Measurements from ENCODE around the gene UGT3A2.

Gene UGT3A2

DNA sequence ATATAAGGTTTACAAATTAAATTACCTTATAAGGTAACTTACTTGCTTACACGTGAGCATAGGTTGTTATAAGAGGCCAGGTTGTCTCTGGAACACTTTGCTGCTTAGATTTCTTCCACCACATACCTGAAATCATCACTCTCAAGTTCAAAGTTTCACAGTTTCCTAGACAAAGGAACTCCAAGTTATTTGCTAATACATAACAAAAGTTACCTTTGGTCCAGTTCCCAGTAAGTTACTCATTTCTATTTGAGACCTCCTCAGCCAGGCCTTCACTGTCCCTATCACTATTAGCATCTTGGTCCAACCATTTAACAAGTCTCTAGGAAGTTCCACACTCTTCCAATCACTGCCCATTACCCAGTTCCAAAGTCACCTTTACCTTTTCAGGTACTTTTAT, 57.0 kb downstream of the UGT3A2 start:
- peaks cover 0 to 7% of the 10 kb centered on the region in 2 donors for H3K4me1 ChIP-seq (ENCODE audit: control insufficient read depth in 1 of 2, insufficient read depth in 2 of 2, low read length in 2 of 2)
- H3K4me3 ChIP-seq (ENCODE audit: low read depth in 1 of 2, low read length in 2 of 2) = no peak overlapping the region
- H3K27me3 ChIP-seq (ENCODE audit: control insufficient read depth in 1 of 2, insufficient read depth in 2 of 2, low read length in 2 of 2) = no peaks in the 10 kb centered on the region
- H3K9ac ChIP-seq (ENCODE audit: low read depth in 1 of 2, low read length in 2 of 2) = no peak overlapping the region
- H3K9me3 ChIP-seq (ENCODE audit: control insufficient read depth in 1 of 2, low read length in 2 of 2) = peaks cover 18 to 34% of the 10 kb centered on the region in 2 donors
- no peak overlapping the region for H3K27ac ChIP-seq (ENCODE audit: low read depth, low read length)
- no peaks in the 10 kb centered on the region for H3K36me3 ChIP-seq (ENCODE audit: control insufficient read depth in 1 of 2, insufficient read depth in 2 of 2, low read length in 2 of 2)

DNA sequence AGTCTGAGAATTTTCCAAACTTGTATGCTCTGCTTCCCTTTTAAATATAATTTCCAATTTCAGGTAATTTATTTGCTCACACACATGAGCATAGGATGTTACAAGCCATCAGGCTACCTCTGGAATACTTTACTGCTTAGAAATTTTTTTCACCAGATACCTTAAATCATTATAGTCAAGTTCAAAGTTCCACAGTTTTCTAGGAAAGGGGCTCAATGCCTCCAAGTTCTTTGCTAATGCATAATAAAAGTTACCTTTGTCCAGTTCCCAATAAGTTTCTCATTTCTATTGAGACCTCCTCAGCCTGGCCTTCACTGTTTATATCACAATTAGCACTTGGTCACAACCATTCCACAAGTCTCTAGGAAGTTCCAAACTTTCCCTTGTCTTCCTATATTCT, 59.3 kb downstream of the UGT3A2 start:
- Histone ChIP-seq H3K27ac (ENCODE audit: low read depth, low read length) (no peak overlapping the region), H3K4me3 (ENCODE audit: low read depth in 1 of 2, low read length in 2 of 2) (no peak overlapping the region), H3K27me3 (ENCODE audit: control insufficient read depth in 1 of 2, insufficient read depth in 2 of 2, low read length in 2 of 2) (no peaks in the 10 kb centered on the region), H3K36me3 (ENCODE audit: control insufficient read depth in 1 of 2, insufficient read depth in 2 of 2, low read length in 2 of 2) (no peaks in the 10 kb centered on the region), H3K4me1 (ENCODE audit: control insufficient read depth in 1 of 2, insufficient read depth in 2 of 2, low read length in 2 of 2) (peaks cover 0 to 7% of the 10 kb centered on the region in 2 donors), H3K9ac (ENCODE audit: low read depth in 1 of 2, low read length in 2 of 2) (no peak overlapping the region), H3K9me3 (ENCODE audit: control insufficient read depth in 1 of 2, low read length in 2 of 2) (peaks cover 10 to 20% of the 10 kb centered on the region in 2 donors)

DNA sequence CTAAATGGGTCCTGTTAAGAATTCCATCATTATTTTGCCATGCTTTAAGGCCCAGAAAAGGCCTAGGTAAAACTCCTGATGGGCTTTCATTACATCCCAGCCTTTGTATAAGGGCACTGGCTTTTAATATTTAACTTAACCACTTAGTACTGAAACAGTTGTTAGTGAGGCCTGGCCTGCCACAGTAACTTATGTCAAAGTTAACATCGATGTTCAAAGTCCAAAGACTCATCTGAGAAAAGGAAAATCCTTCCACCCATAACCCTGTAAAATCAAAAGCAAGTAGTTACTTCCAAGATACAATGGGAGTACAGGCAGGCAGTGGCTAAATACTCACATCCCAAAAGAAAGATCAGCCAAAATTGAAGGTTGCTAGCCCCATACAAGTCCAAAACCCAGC, 60.5 kb downstream of the UGT3A2 start:
- Histone ChIP-seq H3K36me3 (ENCODE audit: control insufficient read depth in 1 of 2, insufficient read depth in 2 of 2, low read length in 2 of 2) (no peaks in the 10 kb centered on the region), H3K27ac (ENCODE audit: low read depth, low read length) (no peak overlapping the region), H3K9ac (ENCODE audit: low read depth in 1 of 2, low read length in 2 of 2) (no peak overlapping the region), H3K4me3 (ENCODE audit: low read depth in 1 of 2, low read length in 2 of 2) (no peak overlapping the region), H3K27me3 (ENCODE audit: control insufficient read depth in 1 of 2, insufficient read depth in 2 of 2, low read length in 2 of 2) (no peaks in the 10 kb centered on the region), H3K9me3 (ENCODE audit: control insufficient read depth in 1 of 2, low read length in 2 of 2) (peaks cover 10 to 19% of the 10 kb centered on the region in 2 donors), H3K4me1 (ENCODE audit: control insufficient read depth in 1 of 2, insufficient read depth in 2 of 2, low read length in 2 of 2) (peaks cover 0 to 7% of the 10 kb centered on the region in 2 donors)

DNA sequence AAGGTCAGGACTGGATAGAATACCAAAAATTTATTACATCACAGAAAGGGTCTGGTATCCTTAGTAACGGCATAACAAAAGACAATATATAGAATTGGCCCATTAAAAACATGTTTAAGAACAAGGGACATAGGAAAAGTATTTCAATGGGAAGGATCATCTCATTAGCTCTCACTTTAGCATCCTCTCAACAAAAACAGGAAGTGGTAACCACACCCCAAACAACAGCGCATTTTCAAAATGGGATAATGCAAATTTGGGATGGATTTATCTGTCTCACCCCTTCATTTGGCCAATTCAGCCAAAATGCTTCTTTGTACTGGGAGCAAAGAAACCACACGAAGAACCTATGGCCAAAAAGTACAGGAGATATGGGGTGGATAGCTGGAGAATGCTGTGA, 65.7 kb downstream of the UGT3A2 start:
- H3K9me3 ChIP-seq (ENCODE audit: control insufficient read depth in 1 of 2, low read length in 2 of 2) = no peaks in the 10 kb centered on the region
- H3K36me3 ChIP-seq (ENCODE audit: control insufficient read depth in 1 of 2, insufficient read depth in 2 of 2, low read length in 2 of 2) = no peaks in the 10 kb centered on the region
- no peak overlapping the region for H3K27ac ChIP-seq (ENCODE audit: low read depth, low read length)
- no peak overlapping the region for H3K9ac ChIP-seq (ENCODE audit: low read depth in 1 of 2, low read length in 2 of 2)
- no peaks in the 10 kb centered on the region for H3K27me3 ChIP-seq (ENCODE audit: control insufficient read depth in 1 of 2, insufficient read depth in 2 of 2, low read length in 2 of 2)
- H3K4me3 ChIP-seq (ENCODE audit: low read depth in 1 of 2, low read length in 2 of 2) = no peak overlapping the region
- H3K4me1 ChIP-seq (ENCODE audit: control insufficient read depth in 1 of 2, insufficient read depth in 2 of 2, low read length in 2 of 2) = peaks cover 0 to under 1% of the 10 kb centered on the region in 2 donors

DNA sequence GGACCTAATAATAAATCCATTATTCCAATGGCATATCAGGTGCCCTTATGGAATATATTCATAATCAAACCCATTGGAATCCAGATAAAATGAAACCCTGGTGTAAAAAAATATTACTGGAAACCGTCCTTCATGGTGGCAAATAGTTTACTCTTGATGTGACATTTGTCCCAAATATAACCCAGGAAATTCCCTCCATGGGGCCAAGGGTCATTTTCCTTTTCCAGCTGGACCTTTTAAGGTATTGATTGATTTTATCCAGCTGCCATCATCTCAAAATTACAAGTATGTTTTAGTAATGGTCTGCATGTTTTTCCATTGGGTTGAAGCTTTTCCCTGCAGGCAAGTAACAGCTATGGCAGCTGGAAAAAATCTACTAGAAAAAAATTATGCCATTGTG, 67.1 kb downstream of the UGT3A2 start:
- Histone ChIP-seq H3K36me3 (ENCODE audit: control insufficient read depth in 1 of 2, insufficient read depth in 2 of 2, low read length in 2 of 2) (no peaks in the 10 kb centered on the region), H3K9ac (ENCODE audit: low read depth in 1 of 2, low read length in 2 of 2) (no peak overlapping the region), H3K9me3 (ENCODE audit: control insufficient read depth in 1 of 2, low read length in 2 of 2) (no peaks in the 10 kb centered on the region), H3K4me1 (ENCODE audit: control insufficient read depth in 1 of 2, insufficient read depth in 2 of 2, low read length in 2 of 2) (peaks cover 3 to 5% of the 10 kb centered on the region in 2 donors), H3K27me3 (ENCODE audit: control insufficient read depth in 1 of 2, insufficient read depth in 2 of 2, low read length in 2 of 2) (no peaks in the 10 kb centered on the region), H3K4me3 (ENCODE audit: low read depth in 1 of 2, low read length in 2 of 2) (no peak overlapping the region), H3K27ac (ENCODE audit: low read depth, low read length) (no peak overlapping the region)

DNA sequence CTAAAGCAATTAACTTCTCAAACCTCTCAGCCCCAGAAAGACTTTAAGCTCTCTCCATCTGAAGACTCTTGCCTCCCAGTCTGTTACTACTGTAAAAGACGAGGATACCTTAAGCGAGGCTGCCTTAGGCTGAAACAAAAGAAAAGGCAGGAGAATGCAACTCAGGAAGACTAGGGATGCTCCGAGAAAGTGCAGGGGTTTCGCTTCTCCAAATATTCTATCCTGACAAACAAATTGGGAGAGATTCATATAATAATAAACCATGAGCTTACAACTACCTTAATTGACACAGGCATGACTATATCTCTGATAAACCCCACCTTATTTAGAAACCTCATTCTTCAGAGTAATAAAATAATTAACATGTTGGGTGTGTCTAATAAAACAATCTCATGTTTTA, 70.6 kb downstream of the UGT3A2 start:
- Histone ChIP-seq H3K9ac (ENCODE audit: low read depth in 1 of 2, low read length in 2 of 2) (no peak overlapping the region), H3K36me3 (ENCODE audit: control insufficient read depth in 1 of 2, insufficient read depth in 2 of 2, low read length in 2 of 2) (no peaks in the 10 kb centered on the region), H3K27me3 (ENCODE audit: control insufficient read depth in 1 of 2, insufficient read depth in 2 of 2, low read length in 2 of 2) (no peaks in the 10 kb centered on the region), H3K4me3 (ENCODE audit: low read depth in 1 of 2, low read length in 2 of 2) (no peak overlapping the region), H3K4me1 (ENCODE audit: control insufficient read depth in 1 of 2, insufficient read depth in 2 of 2, low read length in 2 of 2) (peaks cover 3 to 5% of the 10 kb centered on the region in 2 donors), H3K27ac (ENCODE audit: low read depth, low read length) (no peak overlapping the region), H3K9me3 (ENCODE audit: control insufficient read depth in 1 of 2, low read length in 2 of 2) (no peaks in the 10 kb centered on the region)

DNA sequence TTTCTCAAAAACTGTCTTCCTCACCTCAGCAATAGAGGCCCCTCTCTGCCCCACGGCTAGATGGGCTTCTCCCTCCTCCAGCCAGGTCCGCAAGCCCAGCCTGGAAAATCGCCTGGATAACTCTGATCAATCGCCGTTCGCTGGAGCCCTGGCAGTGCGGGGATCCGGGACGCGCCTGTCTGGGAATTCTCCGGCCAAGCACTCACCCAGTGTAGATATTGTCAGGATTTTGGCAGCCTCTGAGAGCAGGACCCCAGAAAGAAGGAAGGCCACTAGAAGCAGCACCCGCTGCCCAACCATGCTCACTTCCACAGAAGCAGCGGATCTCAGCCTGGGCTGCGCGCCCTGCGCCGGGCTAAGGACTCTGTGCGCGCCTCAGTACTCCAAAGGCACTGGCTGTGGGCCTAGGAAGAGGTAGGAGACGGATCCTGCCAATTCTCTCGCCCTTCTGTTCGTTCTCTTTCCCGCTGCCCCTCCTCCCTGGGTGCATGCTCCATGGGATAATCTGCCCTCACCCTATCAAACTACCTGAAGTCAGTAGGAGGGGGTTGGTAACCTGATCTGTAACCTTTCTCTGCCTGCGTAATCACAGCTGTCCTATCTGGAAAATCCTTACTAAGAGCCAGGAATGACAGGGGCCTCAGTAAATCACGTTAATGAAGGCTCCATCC, 75.6 kb downstream of the UGT3A2 start, which contains the start of gene UGT3A1:
Gene UGT3A1, minus strand, starts transcription at position 450 of the 671 bp plus-strand sequence. Its CDS starts 150 bp downstream, at position 300.
- Histone ChIP-seq H3K4me3 (ENCODE audit: low read depth in 1 of 2, low read length in 2 of 2) (peak within 1 kb of the TSS; percentile 48 to 65), H3K27me3 (ENCODE audit: control insufficient read depth in 1 of 2, insufficient read depth in 2 of 2, low read length in 2 of 2) (no peaks in the 10 kb centered on the region), H3K36me3 (ENCODE audit: control insufficient read depth in 1 of 2, insufficient read depth in 2 of 2, low read length in 2 of 2) (no peaks in the 10 kb centered on the region), H3K27ac (ENCODE audit: low read depth, low read length) (no peak within 1 kb of the TSS), H3K4me1 (ENCODE audit: control insufficient read depth in 1 of 2, insufficient read depth in 2 of 2, low read length in 2 of 2) (peaks cover 5 to 12% of the 10 kb centered on the region in 2 donors), H3K9me3 (ENCODE audit: control insufficient read depth in 1 of 2, low read length in 2 of 2) (no peaks in the 10 kb centered on the region), H3K9ac (ENCODE audit: low read depth in 1 of 2, low read length in 2 of 2) (peak within 1 kb of the TSS in 1 of 2 donors; percentile 14)

DNA sequence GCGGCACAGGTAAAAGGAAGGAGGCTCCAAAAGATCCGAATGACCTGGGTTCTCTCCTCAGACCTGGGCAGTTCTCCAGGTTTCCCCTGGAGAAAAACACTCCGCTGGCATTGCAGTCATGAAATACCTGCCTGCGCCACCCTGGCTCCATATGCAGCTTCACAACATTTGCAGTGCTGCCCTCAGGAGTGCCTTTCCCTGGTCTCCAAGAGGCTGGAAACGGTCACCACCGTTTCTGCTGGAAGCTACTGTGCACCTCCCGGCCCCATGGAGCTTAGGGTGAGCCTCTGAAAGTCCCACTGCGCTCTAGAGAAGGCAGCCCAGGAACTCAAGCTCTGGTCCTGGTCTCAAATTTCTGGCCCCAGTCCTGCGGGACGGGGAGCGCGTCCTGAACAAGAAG, 76.2 kb downstream of the UGT3A2 start:
- Histone ChIP-seq H3K9me3 (ENCODE audit: control insufficient read depth in 1 of 2, low read length in 2 of 2) (no peaks in the 10 kb centered on the region), H3K27me3 (ENCODE audit: control insufficient read depth in 1 of 2, insufficient read depth in 2 of 2, low read length in 2 of 2) (no peaks in the 10 kb centered on the region), H3K9ac (ENCODE audit: low read depth in 1 of 2, low read length in 2 of 2) (peak overlapping the region in 1 of 2 donors; percentile 14), H3K4me1 (ENCODE audit: control insufficient read depth in 1 of 2, insufficient read depth in 2 of 2, low read length in 2 of 2) (peaks cover 5 to 9% of the 10 kb centered on the region in 2 donors), H3K27ac (ENCODE audit: low read depth, low read length) (no peak overlapping the region), H3K4me3 (ENCODE audit: low read depth in 1 of 2, low read length in 2 of 2) (peak overlapping the region; percentile 48 to 65), H3K36me3 (ENCODE audit: control insufficient read depth in 1 of 2, insufficient read depth in 2 of 2, low read length in 2 of 2) (no peaks in the 10 kb centered on the region)

DNA sequence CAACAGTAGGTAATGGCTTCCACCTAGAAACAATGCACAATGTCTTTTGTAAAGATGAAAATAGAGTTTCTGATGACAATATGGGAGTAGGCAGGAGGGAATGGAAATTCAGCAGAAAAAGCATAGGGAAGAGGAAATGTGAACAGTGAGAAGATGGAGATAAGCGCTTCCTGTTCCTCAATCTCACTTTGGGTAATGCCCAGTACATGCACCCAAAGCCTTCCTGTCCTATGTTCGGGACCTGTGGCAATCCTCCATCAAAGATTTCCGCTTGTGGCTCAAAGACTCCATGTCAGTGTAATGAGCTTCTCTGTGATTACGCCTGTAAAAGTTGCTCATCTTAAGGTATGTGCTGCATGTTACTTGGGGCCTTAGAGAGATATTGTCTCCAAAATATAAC, 78.2 kb downstream of the UGT3A2 start:
- Histone ChIP-seq H3K27me3 (ENCODE audit: control insufficient read depth in 1 of 2, insufficient read depth in 2 of 2, low read length in 2 of 2) (no peaks in the 10 kb centered on the region), H3K9ac (ENCODE audit: low read depth in 1 of 2, low read length in 2 of 2) (no peak overlapping the region), H3K4me3 (ENCODE audit: low read depth in 1 of 2, low read length in 2 of 2) (no peak overlapping the region), H3K9me3 (ENCODE audit: control insufficient read depth in 1 of 2, low read length in 2 of 2) (no peaks in the 10 kb centered on the region), H3K27ac (ENCODE audit: low read depth, low read length) (no peak overlapping the region), H3K36me3 (ENCODE audit: control insufficient read depth in 1 of 2, insufficient read depth in 2 of 2, low read length in 2 of 2) (no peaks in the 10 kb centered on the region), H3K4me1 (ENCODE audit: control insufficient read depth in 1 of 2, insufficient read depth in 2 of 2, low read length in 2 of 2) (peaks cover 0 to 9% of the 10 kb centered on the region in 2 donors)

DNA sequence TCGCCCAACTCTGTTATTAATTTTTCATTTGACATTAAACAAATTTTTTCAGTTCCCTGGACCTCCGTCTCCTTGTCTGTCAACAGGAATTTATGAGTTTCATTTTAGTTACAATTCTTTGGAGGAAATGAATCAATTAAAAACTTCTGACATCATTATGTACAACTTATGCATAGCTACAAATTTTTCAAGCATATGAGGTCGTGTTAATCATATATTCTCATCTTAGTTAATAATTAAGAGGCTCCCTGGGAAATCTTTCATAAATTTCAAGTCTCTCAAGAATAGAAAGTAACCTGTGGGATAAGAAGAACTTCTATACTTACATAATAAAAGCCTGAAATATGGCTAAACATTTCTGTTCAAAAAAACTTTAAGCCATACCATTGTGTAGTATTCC, 78.9 kb downstream of the UGT3A2 start:
- Histone ChIP-seq H3K27me3 (ENCODE audit: control insufficient read depth in 1 of 2, insufficient read depth in 2 of 2, low read length in 2 of 2) (no peaks in the 10 kb centered on the region), H3K36me3 (ENCODE audit: control insufficient read depth in 1 of 2, insufficient read depth in 2 of 2, low read length in 2 of 2) (no peaks in the 10 kb centered on the region), H3K9ac (ENCODE audit: low read depth in 1 of 2, low read length in 2 of 2) (no peak overlapping the region), H3K9me3 (ENCODE audit: control insufficient read depth in 1 of 2, low read length in 2 of 2) (no peaks in the 10 kb centered on the region), H3K27ac (ENCODE audit: low read depth, low read length) (no peak overlapping the region), H3K4me3 (ENCODE audit: low read depth in 1 of 2, low read length in 2 of 2) (no peak overlapping the region), H3K4me1 (ENCODE audit: control insufficient read depth in 1 of 2, insufficient read depth in 2 of 2, low read length in 2 of 2) (peaks cover 0 to 9% of the 10 kb centered on the region in 2 donors)
